ENCODE data around the gene CRMP1. TPM values are rescaled to one million over a fixed set of nuclear protein-coding genes. Genes with fewer than 3 reads are reported as not detected.

Gene CRMP1
- total and polyA plus RNA-seq, 9 of the 15 experiments (the other 6 are each of a cell fraction or from before 2014, with no cell fraction given): 0.03 to 0.04 TPM; not detected in 7

DNA sequence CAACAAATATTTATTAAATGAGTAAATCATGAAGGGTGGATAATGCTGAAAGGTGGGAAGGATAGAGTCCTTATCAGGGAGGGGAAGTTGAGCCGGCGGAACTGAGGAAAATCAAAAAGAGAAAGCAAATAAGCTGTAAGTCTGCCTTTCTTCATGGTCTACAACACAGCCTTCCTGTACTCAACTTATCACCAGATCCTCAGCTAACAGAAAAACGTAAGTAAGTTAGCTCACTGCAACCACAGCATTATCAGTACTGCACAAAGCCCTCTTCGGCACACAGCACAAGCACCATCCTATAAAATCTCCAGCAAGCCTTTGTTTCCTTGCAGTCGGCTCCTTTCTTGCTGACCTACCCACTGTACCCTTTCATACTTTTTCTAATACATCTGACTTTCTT is 70.3 kb downstream of the CRMP1 start:
- H3K9me3 ChIP-seq (replicated peaks; ENCODE audit: control insufficient read depth, insufficient read depth, low read depth, low read length): no peaks in the 10 kb centered on the region
- no peaks in the 10 kb centered on the region for H3K9me1 ChIP-seq (ENCODE audit: control insufficient read depth, insufficient read depth, low read length)
- no peaks in the 10 kb centered on the region for H4K20me1 ChIP-seq (replicated peaks; ENCODE audit: control insufficient read depth, insufficient read depth, low read length)
- no peaks in the 10 kb centered on the region for H3K79me2 ChIP-seq (ENCODE audit: control insufficient read depth, insufficient read depth, low read length)
- no peak overlapping the region for H3K9ac ChIP-seq (ENCODE audit: insufficient read depth in 1 of 2, low read depth in 2 of 2, low read length in 2 of 2)
- TF ChIP-seq CBFA2T3 (IDR thresholded peaks at IDR 0.05) (peak; percentile 63), TCF3 (CRISPR knock-in tag; IDR thresholded peaks at IDR 0.05) (peak; percentile 63), ADNP (tag; IDR thresholded peaks at IDR 0.05) (no peak), PHB (CRISPR knock-in tag; IDR thresholded peaks at IDR 0.05) (no peak), CREBBP (IDR thresholded peaks at IDR 0.05; ENCODE audit: low read depth, low read length) (no peak), GTF2F1 (IDR thresholded peaks at IDR 0.05; ENCODE audit: low read depth, low read length) (no peak), ZBED1 (IDR thresholded peaks at IDR 0.05) (no peak), ZNF175 (CRISPR knock-in tag; IDR thresholded peaks at IDR 0.05; ENCODE audit: low read depth) (no peak), CBFA2T2 (conservative IDR thresholded peaks at IDR 0.05) (0 out of 2 replicates have a peak, but pooled peaks have one; percentile 11), RCOR1 (IDR thresholded peaks at IDR 0.05; ENCODE audit: borderline replicate concordance in 1 of 2, low read depth in 2 of 2, low read length in 2 of 2) (no peak), ZNF561 (CRISPR knock-in tag; conservative IDR thresholded peaks at IDR 0.05) (no peak), RBBP5 (IDR thresholded peaks at IDR 0.05; ENCODE audit: borderline replicate concordance, insufficient read depth, low read length, poor library complexity, severe bottlenecking) (no peak)
- TF ChIP-seq, protein P1, sequence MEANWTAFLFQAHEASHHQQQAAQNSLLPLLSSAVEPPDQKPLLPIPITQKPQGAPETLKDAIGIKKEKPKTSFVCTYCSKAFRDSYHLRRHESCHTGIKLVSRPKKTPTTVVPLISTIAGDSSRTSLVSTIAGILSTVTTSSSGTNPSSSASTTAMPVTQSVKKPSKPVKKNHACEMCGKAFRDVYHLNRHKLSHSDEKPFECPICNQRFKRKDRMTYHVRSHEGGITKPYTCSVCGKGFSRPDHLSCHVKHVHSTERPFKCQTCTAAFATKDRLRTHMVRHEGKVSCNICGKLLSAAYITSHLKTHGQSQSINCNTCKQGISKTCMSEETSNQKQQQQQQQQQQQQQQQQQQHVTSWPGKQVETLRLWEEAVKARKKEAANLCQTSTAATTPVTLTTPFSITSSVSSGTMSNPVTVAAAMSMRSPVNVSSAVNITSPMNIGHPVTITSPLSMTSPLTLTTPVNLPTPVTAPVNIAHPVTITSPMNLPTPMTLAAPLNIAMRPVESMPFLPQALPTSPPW (CRISPR knock-in tag; IDR thresholded peaks at IDR 0.05): peak; percentile 12; the same call in 1 of the 2 replicates
- TF ChIP-seq, protein P2, sequence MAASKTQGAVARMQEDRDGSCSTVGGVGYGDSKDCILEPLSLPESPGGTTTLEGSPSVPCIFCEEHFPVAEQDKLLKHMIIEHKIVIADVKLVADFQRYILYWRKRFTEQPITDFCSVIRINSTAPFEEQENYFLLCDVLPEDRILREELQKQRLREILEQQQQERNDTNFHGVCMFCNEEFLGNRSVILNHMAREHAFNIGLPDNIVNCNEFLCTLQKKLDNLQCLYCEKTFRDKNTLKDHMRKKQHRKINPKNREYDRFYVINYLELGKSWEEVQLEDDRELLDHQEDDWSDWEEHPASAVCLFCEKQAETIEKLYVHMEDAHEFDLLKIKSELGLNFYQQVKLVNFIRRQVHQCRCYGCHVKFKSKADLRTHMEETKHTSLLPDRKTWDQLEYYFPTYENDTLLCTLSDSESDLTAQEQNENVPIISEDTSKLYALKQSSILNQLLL (CRISPR knock-in tag; IDR thresholded peaks at IDR 0.05; ENCODE audit: borderline replicate concordance): no peak
- TF ChIP-seq, protein P3, sequence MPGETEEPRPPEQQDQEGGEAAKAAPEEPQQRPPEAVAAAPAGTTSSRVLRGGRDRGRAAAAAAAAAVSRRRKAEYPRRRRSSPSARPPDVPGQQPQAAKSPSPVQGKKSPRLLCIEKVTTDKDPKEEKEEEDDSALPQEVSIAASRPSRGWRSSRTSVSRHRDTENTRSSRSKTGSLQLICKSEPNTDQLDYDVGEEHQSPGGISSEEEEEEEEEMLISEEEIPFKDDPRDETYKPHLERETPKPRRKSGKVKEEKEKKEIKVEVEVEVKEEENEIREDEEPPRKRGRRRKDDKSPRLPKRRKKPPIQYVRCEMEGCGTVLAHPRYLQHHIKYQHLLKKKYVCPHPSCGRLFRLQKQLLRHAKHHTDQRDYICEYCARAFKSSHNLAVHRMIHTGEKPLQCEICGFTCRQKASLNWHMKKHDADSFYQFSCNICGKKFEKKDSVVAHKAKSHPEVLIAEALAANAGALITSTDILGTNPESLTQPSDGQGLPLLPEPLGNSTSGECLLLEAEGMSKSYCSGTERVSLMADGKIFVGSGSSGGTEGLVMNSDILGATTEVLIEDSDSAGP (CRISPR knock-in tag; IDR thresholded peaks at IDR 0.05): no peak
- TF ChIP-seq, protein P4, sequence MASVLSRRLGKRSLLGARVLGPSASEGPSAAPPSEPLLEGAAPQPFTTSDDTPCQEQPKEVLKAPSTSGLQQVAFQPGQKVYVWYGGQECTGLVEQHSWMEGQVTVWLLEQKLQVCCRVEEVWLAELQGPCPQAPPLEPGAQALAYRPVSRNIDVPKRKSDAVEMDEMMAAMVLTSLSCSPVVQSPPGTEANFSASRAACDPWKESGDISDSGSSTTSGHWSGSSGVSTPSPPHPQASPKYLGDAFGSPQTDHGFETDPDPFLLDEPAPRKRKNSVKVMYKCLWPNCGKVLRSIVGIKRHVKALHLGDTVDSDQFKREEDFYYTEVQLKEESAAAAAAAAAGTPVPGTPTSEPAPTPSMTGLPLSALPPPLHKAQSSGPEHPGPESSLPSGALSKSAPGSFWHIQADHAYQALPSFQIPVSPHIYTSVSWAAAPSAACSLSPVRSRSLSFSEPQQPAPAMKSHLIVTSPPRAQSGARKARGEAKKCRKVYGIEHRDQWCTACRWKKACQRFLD (CRISPR knock-in tag; IDR thresholded peaks at IDR 0.05): peak; percentile 52; the same call in 1 of the 2 replicates
- no TSS peak for BruUV-seq (replicated peaks)
- no peak overlapping the region for H3K4me2 ChIP-seq (ENCODE audit: insufficient read depth, low read length)
- no peaks in the 10 kb centered on the region for H3K36me3 ChIP-seq (ENCODE audit: control insufficient read depth, insufficient read depth, low read length)
- in situ Hi-C loops (cut with MboI) (loop anchor here (25.0 kb wide), 1 partner anchor 1335 kb away; no protein-coding TSS in a partner anchor), intact Hi-C loops (cut with micrococcal nuclease) (no loop called here)
- no peak overlapping the region for H3K27ac ChIP-seq (ENCODE audit: extremely low read depth, low read depth, low read length)
- DNase-seq (ENCODE audit: extremely low read depth in 1 of 4, low spot score in 3 of 4): peak in 1 of 4 experiments; percentile 55
- no peak for ATAC-seq
- WGBS (ENCODE audit: insufficient coverage, low coverage, missing lambda C conversion rate): 0% methylated on average over 4 of the region's 5 CpGs
- no peaks in the 10 kb centered on the region for H3K4me1 ChIP-seq (replicated peaks in 1 of 2; ENCODE audit: control insufficient read depth in 2 of 2, insufficient read depth in 2 of 2, low read length in 2 of 2)
- no peak for FAIRE-seq
- no peak overlapping the region for H3K4me3 ChIP-seq
- H3K27me3 ChIP-seq (ENCODE audit: control insufficient read depth in 2 of 2, insufficient read depth in 2 of 2, low read length in 2 of 2): peaks cover 0 to 3% of the 10 kb centered on the region in 2 experiments; a peak in 1 of 5 replicates
- CTCF ChIA-PET (ENCODE audit: low intra/inter-chr PET ratio): no interaction called here
- POLR2A ChIA-PET: interaction anchor here (0.5 kb wide), 1 partner anchor 18 kb away, joined by 3 read pairs; no protein-coding TSS in a partner anchor
- no peak overlapping the region for H2AFZ ChIP-seq (ENCODE audit: low read depth, low read length)
